Right forelimb (tissue), 1 donor: ENCODE data around the gene MYOCOS.

Experiments used
- DNase-seq: peaks from one replicate; pipeline ENCODE4 v3.0.0-alpha.2; 2018

The MYOCOS gene

DNA sequence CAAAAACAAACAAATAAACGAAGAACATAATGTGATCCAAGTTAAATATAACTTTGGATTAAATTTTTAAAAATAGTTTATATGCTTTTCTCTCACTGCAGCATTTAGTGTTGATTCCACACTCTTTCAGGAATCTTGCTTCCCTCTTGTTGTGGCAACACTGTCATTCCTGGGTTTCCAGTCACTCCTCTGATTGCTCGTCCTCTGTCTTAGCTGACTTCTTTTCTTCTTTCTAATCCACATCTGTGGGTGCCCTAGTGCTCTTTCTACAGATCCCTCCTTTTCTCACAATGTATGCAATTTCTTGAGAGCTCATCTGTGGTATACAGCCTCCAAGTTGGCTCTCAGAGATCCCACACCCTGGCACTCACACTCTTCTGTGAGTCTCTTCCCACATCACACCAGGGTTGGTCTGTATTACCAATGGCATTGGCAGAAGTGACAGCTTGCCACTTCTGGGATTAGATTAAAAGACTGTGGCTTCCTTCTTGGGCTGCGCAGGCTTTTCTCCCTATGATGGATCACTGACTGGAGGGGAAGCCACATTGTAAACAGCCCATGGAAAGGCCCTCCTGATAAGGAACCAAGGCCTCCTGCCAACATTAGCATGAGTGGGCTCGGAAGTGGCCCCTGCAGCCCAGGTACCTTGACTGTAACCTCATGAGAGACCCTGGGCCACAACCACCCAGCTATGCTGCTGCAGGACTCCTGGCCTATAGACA, 42.0 kb downstream of the MYOCOS start:
- no peak for DNase-seq

DNA sequence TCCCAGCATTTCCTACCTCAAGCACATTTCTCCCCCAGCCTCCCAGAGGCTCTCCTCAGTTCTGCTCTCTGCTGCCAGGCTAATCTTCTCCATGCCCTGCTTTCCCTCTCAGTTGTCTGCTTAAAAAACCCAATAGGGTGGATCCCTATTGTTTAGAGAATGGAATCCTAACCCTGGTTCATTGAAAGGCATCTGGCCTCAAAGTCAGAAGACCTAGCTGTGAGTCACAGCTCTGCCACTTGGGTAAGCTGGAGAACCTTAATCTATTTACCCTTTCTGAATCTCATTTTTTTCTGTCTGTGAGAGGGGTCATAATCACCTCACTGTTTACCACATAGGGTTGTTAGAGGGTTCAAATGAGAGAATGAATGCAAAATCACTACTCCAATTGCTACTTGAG, 42.9 kb downstream of the MYOCOS start:
- no peak for DNase-seq

DNA sequence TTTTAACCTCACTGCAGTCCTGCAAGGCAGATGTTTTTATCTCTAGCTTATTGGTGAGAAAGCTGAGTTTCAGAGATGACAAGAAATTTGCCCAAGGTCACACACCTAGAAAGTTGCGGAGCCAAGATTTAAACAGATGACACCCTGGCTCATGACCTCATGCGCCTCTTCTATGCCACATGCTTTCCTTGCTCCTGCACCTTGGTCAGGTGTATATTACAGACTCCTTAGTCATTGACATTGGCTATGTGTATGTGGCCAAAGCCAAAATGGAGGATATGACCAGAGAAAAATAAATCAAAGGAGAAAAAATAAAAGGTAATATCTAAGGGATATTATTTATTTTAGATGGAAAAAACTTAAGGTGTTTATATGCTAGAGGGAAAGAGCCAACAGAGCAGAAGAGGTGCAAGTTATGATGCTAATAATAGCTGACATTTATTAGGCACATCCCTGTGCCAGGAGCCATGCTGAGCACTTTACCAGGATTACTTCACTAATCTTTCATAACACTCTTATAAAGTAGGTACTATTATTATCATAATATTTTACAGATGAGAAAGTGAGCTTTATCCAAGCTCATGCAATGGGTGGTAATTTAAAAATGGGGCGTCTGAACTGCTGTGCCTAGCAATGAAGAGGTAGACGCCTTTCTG, 44.2 kb downstream of the MYOCOS start:
- no peak for DNase-seq

DNA sequence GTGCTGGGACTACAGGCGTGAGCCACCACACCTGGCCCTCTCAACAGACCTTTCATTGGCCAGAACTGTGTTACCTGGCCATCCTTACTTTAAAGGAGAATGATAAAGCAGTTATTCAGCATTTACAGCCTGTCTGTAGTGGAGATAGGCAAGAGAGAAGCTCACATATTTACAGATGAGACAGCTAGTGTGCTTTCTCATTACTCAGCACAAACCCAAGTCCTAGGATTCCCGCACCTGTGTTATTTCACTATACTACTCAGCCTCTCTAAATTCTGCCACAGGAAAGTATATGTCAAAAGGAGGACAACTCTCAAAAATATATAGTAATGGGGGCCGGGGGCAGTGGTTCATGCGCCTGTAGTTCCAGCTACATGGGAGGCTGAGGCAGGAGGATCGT, 46.3 kb downstream of the MYOCOS start:
- no peak for DNase-seq

DNA sequence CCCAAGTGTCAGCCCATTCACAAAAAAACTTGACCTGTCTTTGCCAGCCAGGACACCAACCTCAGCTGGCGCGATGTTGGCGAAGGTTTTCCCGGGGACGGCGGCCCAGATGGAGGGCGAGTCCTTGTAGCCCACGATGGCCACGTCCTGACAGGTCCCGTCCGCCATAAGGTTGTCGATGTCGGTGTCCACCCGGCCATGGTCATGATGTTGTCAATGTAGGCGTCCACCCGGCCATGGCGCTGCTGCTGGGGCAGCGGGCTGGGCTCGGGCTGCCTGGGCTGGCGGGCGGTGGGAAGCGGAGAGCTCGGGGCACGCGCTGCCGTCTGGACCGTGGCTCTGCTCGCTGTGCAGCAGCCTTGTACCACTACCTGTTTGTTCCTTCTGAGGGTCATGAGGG, 48.7 kb downstream of the MYOCOS start:
- no peak for DNase-seq

DNA sequence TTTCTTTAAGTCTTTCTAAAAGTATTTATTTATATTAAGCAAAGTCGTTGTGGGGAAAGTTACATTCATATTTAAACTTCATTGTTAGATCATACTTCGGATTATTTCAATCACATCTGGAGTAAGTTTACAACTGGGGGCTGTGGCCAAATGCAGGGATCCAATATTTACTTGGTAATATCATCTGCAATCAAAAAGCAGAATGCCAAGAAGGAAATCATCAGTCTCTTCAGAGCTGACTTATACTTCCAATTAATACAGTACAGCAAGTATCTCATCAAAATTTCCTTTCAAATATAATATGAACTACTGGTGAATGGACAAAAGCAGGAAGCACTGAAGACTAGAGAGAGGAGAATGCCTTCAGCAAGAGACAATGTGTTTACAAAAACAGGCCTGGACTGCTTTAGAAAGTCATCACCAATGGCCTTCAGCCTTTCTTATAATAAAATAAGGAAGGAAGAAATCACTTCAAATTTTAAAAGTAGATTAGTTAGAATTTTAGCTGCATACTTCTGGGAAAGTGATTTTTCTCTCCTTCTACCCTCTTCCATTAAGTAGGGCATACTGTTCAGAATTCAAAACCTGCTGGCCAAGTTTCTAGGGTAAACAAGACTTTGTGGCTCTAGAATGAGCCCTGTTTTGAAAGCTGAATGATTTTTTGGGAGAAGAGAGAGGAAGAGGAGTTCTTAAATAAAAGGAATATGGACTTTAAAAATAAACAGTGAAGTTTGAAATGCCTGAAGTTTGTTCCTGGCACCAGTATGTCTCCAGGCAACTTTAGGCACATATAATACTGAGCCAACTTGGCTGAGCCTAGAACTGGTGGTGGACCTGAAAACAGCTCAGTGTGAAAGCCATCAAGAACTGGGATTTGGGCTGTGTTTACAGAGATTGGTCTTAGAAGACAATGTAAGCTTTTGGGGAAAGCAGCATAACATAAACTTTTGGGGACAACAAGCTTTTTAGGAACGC, 52.7 kb downstream of the MYOCOS start:
- DNase-seq: no peak
